Prostate gland (tissue), 2 donors: ENCODE measurements around the gene SPARC. TPM values are rescaled to one million over a fixed set of nuclear protein-coding genes. Genes with fewer than 3 reads are reported as not detected.

Experiments
- DNase-seq: peaks from one replicate; pipeline ENCODE4 v3.0.0-alpha.2; 2019; ENCODE audit warnings: low spot score
- H3K27ac ChIP-seq, 2 donors: fragments of 200-600 bp; sonication (generic); 2 replicates each; pipeline ENCODE4 v1.5.1; 2017 to 2019
- H3K27me3 ChIP-seq: fragments of 200-600 bp; sonication (generic); replicated peaks from 2 replicates; pipeline ENCODE4 v1.5.1; 2019; ENCODE audit not compliant: insufficient read depth
- H3K36me3 ChIP-seq, 2 donors: fragments of 200-600 bp; sonication (generic); 1 replicate in 1 of 2; 2 replicates in 1 of 2; pipeline versions ENCODE4 v1.5.1 to v1.8.1; 2017 to 2019
- H3K4me1 ChIP-seq: fragments of 200-600 bp; sonication (generic); replicated peaks from 2 replicates; pipeline ENCODE4 v1.5.1; 2019
- H3K4me3 ChIP-seq, 2 donors: fragments of 200-600 bp; sonication (generic); 2 replicates each; pipeline ENCODE4 v1.5.1; 2017 to 2019
- H3K9me3 ChIP-seq: fragments of 200-600 bp; sonication (generic); 2 replicates; pipeline ENCODE4 v1.5.1; 2017
- POLR2A ChIP-seq: fragments of 450-650 bp; IDR thresholded peaks from one replicate; pipeline ENCODE4 v1.6.1; 2016; ENCODE audit warnings: antibody characterized with exemption, mild to moderate bottlenecking
- POLR2AphosphoS5 ChIP-seq: sonication (generic); formaldehyde crosslinking; IDR thresholded peaks from one replicate; pipeline ENCODE4 v1.6.1; 2017; ENCODE audit warnings: antibody characterized with exemption
- WGBS: methylation state at CpG from one replicate; pipeline ENCODE4 v1.1.5; 2018; 5-methylcytosine and 5-hydroxymethylcytosine counted together
- intact Hi-C: fragments of 100-400 bp; cut with DNase I; formaldehyde crosslinking; loops from one replicate; pipeline ENCODE4 v1.14.2; 2022
- total RNA-seq, 2 donors: library from RNA; depleted of rRNA; stranded (reverse); fragments of >200 nt; gene quantifications; one replicate each; pipeline ENCODE4 v1.1.0, GENCODE V29; 2016
- TF ChIP-seq, protein P1 (sequence below), 4 experiments: fragments of 200-600 bp in 2 of 4; fragments of 450-650 bp in 2 of 4; sonication (generic) in 2 of 4; IDR thresholded peaks; 1 replicate in 3 of 4; 2 replicates in 1 of 4; pipeline ENCODE4 v1.5.1; 2016 to 2019; ENCODE audit warnings: antibody characterized with exemption in 4 of 4, mild to moderate bottlenecking in 2 of 4, moderate library complexity in 2 of 4

Gene SPARC
- total RNA-seq, 2 donors from 2014 or later, result 101 to 2,249 TPM

DNA sequence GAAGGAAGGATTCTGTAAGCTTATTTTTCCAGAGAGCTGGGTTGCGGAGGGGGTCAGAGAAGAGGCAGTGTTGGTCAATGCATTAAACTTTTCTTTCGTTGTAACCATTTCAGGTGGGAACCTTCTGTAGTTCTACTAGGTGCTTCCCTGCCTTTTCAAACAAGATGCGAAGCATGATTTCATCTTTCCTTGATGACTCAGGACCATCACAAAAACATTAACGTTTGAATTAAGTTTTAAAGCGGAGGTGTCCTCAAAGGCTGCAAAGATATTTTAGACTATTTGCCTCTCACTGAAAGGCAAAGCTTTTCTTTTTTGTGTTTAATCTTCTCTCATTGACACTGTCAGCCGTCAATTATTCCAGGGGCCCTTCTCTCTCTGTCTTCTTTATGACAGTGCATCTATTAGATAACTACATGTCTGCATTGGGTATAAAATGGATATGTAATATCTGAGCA, 69.3 kb downstream of the SPARC start:
- Histone ChIP-seq H3K27me3 (no peaks in the 10 kb centered on the region), H3K9me3 (no peaks in the 10 kb centered on the region), H3K4me3 (no peak overlapping the region), H3K4me1 (no peaks in the 10 kb centered on the region), H3K27ac (no peak overlapping the region), H3K36me3 (no peaks in the 10 kb centered on the region)
- TF ChIP-seq POLR2AphosphoS5, result no peak
- no peak for TF ChIP-seq POLR2A
- TF ChIP-seq, protein P1, sequence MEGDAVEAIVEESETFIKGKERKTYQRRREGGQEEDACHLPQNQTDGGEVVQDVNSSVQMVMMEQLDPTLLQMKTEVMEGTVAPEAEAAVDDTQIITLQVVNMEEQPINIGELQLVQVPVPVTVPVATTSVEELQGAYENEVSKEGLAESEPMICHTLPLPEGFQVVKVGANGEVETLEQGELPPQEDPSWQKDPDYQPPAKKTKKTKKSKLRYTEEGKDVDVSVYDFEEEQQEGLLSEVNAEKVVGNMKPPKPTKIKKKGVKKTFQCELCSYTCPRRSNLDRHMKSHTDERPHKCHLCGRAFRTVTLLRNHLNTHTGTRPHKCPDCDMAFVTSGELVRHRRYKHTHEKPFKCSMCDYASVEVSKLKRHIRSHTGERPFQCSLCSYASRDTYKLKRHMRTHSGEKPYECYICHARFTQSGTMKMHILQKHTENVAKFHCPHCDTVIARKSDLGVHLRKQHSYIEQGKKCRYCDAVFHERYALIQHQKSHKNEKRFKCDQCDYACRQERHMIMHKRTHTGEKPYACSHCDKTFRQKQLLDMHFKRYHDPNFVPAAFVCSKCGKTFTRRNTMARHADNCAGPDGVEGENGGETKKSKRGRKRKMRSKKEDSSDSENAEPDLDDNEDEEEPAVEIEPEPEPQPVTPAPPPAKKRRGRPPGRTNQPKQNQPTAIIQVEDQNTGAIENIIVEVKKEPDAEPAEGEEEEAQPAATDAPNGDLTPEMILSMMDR (IDR thresholded peaks at IDR 0.05), result no peak
- WGBS, result 79% methylated on average over 6 of the region's 6 CpGs
- no peak for DNase-seq
- intact Hi-C loops, result no loop called here

DNA sequence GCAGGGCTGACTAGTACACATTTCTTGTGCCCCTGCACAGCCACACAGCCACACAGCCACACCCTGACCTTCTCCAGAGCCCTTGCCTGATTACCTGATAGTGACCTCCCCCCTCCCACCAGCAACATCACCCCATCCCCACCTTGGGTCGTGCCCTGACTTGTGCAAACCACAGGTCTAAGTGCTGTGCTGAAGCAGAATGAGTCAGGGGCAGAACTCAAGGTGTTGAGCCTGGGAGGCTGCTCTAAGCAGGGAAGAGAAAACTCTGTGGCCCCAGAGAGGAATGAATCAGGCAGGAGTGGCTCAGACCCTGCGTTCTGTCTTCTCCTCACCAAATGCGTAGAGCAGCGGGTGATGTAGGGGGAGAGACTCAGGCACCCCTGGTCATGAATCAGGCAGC, 71.3 kb downstream of the SPARC start:
- DNase-seq, result no peak
- Histone ChIP-seq H3K4me1 (no peaks in the 10 kb centered on the region), H3K27ac (no peak overlapping the region), H3K36me3 (no peaks in the 10 kb centered on the region), H3K27me3 (no peaks in the 10 kb centered on the region), H3K9me3 (no peaks in the 10 kb centered on the region), H3K4me3 (no peak overlapping the region)
- intact Hi-C loops, result no loop called here
- WGBS, result 51% methylated on average over 4 of the region's 4 CpGs
- TF ChIP-seq POLR2A (no peak), POLR2AphosphoS5 (no peak)
- TF ChIP-seq, protein P1 (IDR thresholded peaks at IDR 0.05), result no peak

DNA sequence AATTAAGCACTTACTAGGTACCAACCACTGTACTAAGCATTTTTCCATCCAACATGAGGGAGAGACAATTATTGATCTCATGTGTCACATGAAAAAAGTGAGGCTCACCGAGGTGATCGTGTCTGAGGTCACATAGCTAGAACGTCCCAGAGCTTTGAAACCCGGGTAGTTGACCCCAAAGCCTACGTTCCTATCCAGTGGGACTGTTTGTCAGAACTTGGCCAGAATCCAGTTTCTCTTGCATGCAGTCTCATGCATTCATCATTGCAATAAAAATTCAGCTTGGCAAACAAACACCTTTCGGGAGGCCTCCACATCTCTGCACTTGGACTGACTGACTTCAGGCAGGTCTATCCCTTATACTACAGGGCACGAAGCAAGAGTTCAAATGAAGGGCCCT, 72.2 kb downstream of the SPARC start:
- no peaks in the 10 kb centered on the region for H3K4me1 ChIP-seq
- no peaks in the 10 kb centered on the region for H3K9me3 ChIP-seq
- intact Hi-C loops, result no loop called here
- no peaks in the 10 kb centered on the region for H3K36me3 ChIP-seq
- DNase-seq, result no peak
- TF ChIP-seq, protein P1 (IDR thresholded peaks at IDR 0.05), result no peak
- no peak for TF ChIP-seq POLR2A
- TF ChIP-seq POLR2AphosphoS5, result no peak
- WGBS, result 63% methylated on average over 7 of the region's 7 CpGs
- H3K27me3 ChIP-seq, result no peaks in the 10 kb centered on the region
- no peak overlapping the region for H3K4me3 ChIP-seq
- no peak overlapping the region for H3K27ac ChIP-seq

DNA sequence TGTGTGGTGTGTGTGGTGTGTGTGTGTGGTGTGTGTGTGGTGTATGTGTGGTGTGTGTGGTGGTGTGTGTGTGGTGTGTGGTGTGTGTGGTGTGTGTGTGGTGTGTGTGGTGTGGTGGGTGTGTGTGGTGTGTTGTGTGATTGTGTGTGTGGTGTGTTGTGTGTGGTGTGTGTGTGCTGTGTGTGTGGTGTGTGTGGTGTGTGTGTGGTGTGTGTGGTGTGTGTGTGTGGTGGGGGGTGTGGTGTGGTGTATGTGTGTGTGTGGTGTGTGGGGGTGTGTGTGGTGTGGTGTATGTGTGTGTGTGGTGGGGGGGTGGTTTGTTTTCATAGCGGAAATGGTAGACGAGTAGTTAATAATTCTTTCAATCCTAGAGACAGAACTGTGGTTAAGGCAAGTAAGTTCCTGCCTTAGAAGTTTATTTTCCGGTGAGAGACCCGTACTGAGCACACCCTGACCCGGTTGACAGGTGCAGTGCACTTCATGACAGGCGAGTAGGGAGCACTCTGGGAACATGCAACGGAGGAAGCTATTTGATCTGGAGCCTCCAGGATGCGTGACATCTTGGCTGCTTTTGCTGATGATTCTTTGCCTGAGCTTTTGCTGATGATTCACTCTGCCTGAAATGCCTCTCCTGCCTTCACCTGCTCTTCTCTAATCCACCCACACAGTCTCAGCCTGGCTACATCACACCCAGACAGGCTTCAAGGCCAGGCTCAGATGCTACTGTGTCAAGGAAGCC, 73.9 kb downstream of the SPARC start:
- WGBS, result 30% methylated on average over 8 of the region's 8 CpGs
- no peak for DNase-seq
- intact Hi-C loops, result no loop called here
- Histone ChIP-seq H3K4me3 (no peak overlapping the region), H3K27me3 (no peaks in the 10 kb centered on the region), H3K36me3 (no peaks in the 10 kb centered on the region), H3K4me1 (no peaks in the 10 kb centered on the region), H3K27ac (no peak overlapping the region), H3K9me3 (no peaks in the 10 kb centered on the region)
- TF ChIP-seq POLR2A, result no peak
- TF ChIP-seq, protein P1 (IDR thresholded peaks at IDR 0.05), result no peak
- no peak for TF ChIP-seq POLR2AphosphoS5
